HG03521 (cell line): ENCODE data around the gene NPIPB5.
"Not testable (repeated sequence)": the region's sequence is repeated elsewhere in the genome, so short reads cannot be mapped to it uniquely, and the experiment has no call there.

Experiments used
- ATAC-seq: cut with Tn5 transposase; IDR thresholded peaks from one replicate; pipeline ENCODE4 v1.9.1; 2021; ENCODE audit warnings: mild to moderate bottlenecking, moderate library complexity; ENCODE audit not compliant: unreplicated experiment

The NPIPB5 gene

GRCh38 chr16:22510591-22510990 lies at the start of gene NPIPB5:
NPIPB5 (plus strand) TSS chr16:22510891; CDS start chr16:22513802, 2,911 bp downstream.
- ATAC-seq = not testable (repeated sequence)

- ATAC-seq = not testable (repeated sequence)
Measured at GRCh38 chr16:22468846-22469245, 41.8 kb upstream of the NPIPB5 start.

DNA sequence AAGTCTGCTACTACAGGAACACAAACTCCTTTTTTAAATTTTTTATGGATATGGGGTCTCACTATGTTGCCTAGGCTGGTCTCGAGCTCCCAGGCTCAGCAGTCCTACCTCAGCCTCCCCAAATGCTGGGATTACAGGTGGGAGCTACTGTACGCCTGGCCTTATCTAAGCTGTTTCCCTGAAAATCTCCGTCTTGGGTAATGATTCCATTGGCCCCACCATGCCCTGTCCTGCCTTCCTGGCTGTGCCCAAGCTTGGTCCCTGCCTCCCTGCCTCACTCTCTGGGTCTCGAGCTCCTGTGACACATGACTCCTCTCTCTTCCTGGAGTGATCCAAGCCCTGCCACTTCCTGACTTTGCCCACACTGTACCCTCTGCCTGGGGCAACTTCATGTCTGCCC lies 27.3 kb downstream of the NPIPB5 start:
- ATAC-seq = not testable (repeated sequence)

DNA sequence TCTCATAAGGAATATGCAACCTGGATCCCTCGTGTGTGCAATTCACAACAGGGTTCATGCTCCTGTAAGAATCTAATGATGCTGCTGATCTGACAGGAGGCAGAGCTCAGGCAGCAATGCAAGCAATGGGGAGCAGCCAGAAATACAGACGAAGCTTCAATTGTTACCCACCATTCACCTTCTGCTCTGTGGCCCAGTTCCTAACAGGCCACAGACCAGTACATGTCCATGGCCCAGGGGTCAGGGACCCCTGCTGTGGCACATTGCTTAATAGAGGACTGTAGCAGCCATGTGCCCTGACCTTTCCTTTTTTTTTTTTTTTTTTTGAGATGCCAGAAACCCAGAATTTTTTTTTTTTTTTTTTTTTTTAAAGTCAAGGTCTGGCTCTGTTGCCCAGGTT lies 34.1 kb downstream of the NPIPB5 start:
- not testable (repeated sequence) for ATAC-seq

DNA sequence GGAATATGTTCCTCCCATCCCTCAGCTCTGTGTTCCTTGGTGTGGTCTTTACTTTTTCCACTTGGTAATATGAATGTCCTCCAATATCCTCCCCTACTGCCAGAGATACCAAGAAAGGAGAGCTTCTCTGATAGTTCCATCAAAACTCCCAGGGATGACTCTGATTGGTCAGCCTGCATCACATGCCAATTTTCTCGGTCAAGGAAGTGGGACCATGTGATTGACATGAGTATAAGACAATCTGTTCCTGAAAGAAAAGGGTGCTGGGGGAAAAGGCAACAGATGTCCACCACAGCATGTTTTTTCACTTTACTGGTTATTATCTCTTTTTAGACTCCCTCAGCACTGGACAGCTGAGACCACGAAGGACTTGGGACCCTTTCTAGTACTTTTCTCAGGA lies 35.9 kb downstream of the NPIPB5 start:
- not testable (repeated sequence) for ATAC-seq

DNA sequence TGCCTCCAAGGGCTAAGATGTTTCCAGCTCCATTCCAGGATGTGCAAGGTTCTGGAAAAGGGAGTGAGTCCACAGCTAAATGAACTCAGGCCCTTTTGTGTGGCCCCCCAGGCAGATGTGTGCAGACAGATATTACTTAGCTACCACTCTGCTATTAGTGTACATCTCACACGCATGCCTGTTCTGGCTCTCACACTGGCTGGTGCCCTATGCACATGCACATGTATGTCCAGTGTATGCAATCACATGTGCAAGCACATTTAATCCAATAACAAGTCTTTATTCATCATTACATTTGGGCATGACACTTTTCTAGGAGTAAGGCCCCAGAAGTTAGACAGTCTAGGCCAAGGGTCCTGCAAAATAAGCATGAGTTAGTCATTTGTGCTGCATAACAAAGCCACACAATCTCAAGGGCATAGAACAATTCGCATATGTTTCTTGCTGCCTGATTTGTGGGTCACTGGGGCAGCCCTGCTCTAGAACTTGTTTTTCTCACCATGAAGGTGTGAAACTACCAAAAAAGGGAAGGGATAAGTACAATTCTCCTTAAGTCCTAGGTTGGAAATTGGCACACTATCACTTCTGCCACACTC lies 36.6 kb downstream of the NPIPB5 start:
- not testable (repeated sequence) for ATAC-seq

GRCh38 chr16:22549853-22550252 lies 39.2 kb downstream of the NPIPB5 start:
- ATAC-seq = not testable (repeated sequence)

DNA sequence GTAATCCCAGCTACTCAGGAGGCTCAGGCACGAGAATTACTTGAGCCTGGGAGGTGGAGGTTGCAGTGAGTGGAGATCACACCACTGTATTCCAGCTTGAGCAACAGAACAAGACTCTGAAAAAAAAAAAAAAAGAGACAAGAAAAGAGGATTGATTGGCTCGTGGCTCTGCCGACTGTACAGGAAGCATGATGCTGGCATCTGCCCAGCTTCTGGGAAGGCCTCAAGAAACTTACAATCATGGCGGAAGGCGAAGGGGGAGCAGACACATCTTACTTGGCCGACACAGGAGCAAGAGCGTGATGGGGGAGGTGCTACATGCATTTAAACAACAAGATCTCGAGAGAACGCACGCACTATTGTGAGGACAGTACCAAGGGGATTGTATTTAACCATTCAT lies 40.5 kb downstream of the NPIPB5 start:
- ATAC-seq = not testable (repeated sequence)

GRCh38 chr16:22551651-22552050 lies 41.0 kb downstream of the NPIPB5 start:
- not testable (repeated sequence) for ATAC-seq

GRCh38 chr16:22556759-22557158 lies 46.1 kb downstream of the NPIPB5 start:
- not testable (repeated sequence) for ATAC-seq
